ENCODE data around the gene SRPK2. TPM values are rescaled to one million over a fixed set of nuclear protein-coding genes. Genes with fewer than 3 reads are reported as not detected.

SRPK2 gene
- total RNA-seq, 1 experiment from 2014 or later = 21.6 TPM

DNA sequence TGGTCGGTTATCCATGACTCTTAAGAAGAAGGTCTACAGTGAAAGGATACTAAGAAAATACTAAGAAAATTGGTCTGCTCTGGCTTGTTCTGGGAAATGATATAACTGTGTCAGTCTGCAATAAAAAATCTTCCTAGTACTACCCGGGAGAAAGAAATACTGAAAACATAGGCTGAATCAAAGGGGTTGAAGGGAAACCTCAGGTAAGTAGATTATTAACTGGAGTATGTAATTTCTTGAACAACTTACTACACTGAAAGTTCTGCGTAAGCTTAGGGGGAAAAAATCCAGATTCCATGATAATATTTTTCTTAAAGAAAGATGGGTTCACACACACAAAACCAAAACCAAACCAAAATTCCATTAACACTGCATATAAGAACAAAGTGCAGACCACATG lies 231.4 kb downstream of the SRPK2 start:
- Histone ChIP-seq H3K4me1 (ENCODE audit: insufficient read depth, low read length) (no peaks in the 10 kb centered on the region), H3K79me2 (ENCODE audit: low read length) (no peaks in the 10 kb centered on the region), H3K9me3 (ENCODE audit: low read length) (no peaks in the 10 kb centered on the region), H3K4me2 (ENCODE audit: low read length) (no peak overlapping the region), H3K36me3 (ENCODE audit: low read depth, low read length) (no peaks in the 10 kb centered on the region; the same call in 1 of the 2 replicates), H3K9ac (ENCODE audit: low read length) (no peak overlapping the region), H4K20me1 (ENCODE audit: low read length) (no peaks in the 10 kb centered on the region), H3K27me3 (ENCODE audit: low read length) (no peaks in the 10 kb centered on the region), H3K27ac (ENCODE audit: low read length) (no peak overlapping the region), H3K4me3 (ENCODE audit: low read length) (no peak overlapping the region), H3K9me2 (replicated peaks; ENCODE audit: low read length) (no peaks in the 10 kb centered on the region), H2AFZ (ENCODE audit: low read length) (no peak overlapping the region), H3F3A (ENCODE audit: low read length, unreplicated experiment) (no peaks in the 10 kb centered on the region)
- BruUV-seq (replicated peaks) = no TSS peak
- POLR2A ChIA-PET (ENCODE audit: unreplicated experiment) = no interaction called here
- CTCF ChIA-PET = no interaction called here
- TF ChIP-seq, protein P1, sequence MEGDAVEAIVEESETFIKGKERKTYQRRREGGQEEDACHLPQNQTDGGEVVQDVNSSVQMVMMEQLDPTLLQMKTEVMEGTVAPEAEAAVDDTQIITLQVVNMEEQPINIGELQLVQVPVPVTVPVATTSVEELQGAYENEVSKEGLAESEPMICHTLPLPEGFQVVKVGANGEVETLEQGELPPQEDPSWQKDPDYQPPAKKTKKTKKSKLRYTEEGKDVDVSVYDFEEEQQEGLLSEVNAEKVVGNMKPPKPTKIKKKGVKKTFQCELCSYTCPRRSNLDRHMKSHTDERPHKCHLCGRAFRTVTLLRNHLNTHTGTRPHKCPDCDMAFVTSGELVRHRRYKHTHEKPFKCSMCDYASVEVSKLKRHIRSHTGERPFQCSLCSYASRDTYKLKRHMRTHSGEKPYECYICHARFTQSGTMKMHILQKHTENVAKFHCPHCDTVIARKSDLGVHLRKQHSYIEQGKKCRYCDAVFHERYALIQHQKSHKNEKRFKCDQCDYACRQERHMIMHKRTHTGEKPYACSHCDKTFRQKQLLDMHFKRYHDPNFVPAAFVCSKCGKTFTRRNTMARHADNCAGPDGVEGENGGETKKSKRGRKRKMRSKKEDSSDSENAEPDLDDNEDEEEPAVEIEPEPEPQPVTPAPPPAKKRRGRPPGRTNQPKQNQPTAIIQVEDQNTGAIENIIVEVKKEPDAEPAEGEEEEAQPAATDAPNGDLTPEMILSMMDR (conservative IDR thresholded peaks at IDR 0.05; ENCODE audit: low read depth, low read length) = no peak
- TF ChIP-seq EZH2phosphoT487 (IDR thresholded peaks at IDR 0.05; ENCODE audit: borderline replicate concordance, low read length) (no peak), EZH2 (IDR thresholded peaks at IDR 0.05; ENCODE audit: low read length, unreplicated experiment) (no peak)
- intact Hi-C loops (cut with micrococcal nuclease) = no loop called here
- ATAC-seq (no peak), DNase-seq (no peak)

GRCh38 chr7:105156731-105157130 lies 232.0 kb downstream of the SRPK2 start:
- ChIA-PET POLR2A (ENCODE audit: unreplicated experiment) (no interaction called here), CTCF (no interaction called here)
- BruUV-seq (replicated peaks) = no TSS peak
- H3K9ac ChIP-seq (ENCODE audit: low read length) = no peak overlapping the region
- no peaks in the 10 kb centered on the region for H3F3A ChIP-seq (ENCODE audit: low read length, unreplicated experiment)
- H3K9me3 ChIP-seq (ENCODE audit: low read length) = no peaks in the 10 kb centered on the region
- intact Hi-C loops (cut with micrococcal nuclease) = no loop called here
- ATAC-seq (no peak), DNase-seq (no peak)
- no peaks in the 10 kb centered on the region for H3K9me2 ChIP-seq (replicated peaks; ENCODE audit: low read length)
- no peak overlapping the region for H3K4me3 ChIP-seq (ENCODE audit: low read length)
- H2AFZ ChIP-seq (ENCODE audit: low read length) = no peak overlapping the region
- no peaks in the 10 kb centered on the region for H3K79me2 ChIP-seq (ENCODE audit: low read length)
- H4K20me1 ChIP-seq (ENCODE audit: low read length) = no peaks in the 10 kb centered on the region
- H3K36me3 ChIP-seq (ENCODE audit: low read depth, low read length) = no peaks in the 10 kb centered on the region; the same call in 1 of the 2 replicates
- H3K4me1 ChIP-seq (ENCODE audit: insufficient read depth, low read length) = no peaks in the 10 kb centered on the region
- no peak overlapping the region for H3K27ac ChIP-seq (ENCODE audit: low read length)
- TF ChIP-seq, protein P1 (conservative IDR thresholded peaks at IDR 0.05; ENCODE audit: low read depth, low read length) = no peak
- TF ChIP-seq EZH2 (IDR thresholded peaks at IDR 0.05; ENCODE audit: low read length, unreplicated experiment) = no peak
- no peak for TF ChIP-seq EZH2phosphoT487 (IDR thresholded peaks at IDR 0.05; ENCODE audit: borderline replicate concordance, low read length)
- H3K27me3 ChIP-seq (ENCODE audit: low read length) = no peaks in the 10 kb centered on the region
- H3K4me2 ChIP-seq (ENCODE audit: low read length) = no peak overlapping the region

DNA sequence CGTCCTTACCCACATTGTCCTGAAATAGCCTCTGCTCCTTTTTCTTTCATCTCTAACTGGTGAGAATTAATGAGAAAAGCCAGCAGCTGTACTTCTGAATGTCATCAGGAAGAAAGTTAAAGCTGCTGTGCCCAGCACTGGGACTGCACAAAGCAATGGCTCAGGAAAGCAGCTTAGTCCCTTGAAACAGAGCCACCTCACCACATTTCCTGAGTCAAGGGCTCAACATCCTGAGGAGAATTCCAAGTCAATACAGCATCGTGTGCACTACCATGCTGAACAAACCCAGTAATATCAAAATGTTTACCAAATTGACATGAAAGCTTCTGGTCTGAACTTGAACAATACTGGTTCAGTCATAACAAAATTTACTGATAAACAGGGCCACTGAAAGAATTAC lies 234.6 kb downstream of the SRPK2 start:
- TF ChIP-seq EZH2phosphoT487 (IDR thresholded peaks at IDR 0.05; ENCODE audit: borderline replicate concordance, low read length) = no peak
- TF ChIP-seq EZH2 (IDR thresholded peaks at IDR 0.05; ENCODE audit: low read length, unreplicated experiment) = no peak
- TF ChIP-seq, protein P1 (conservative IDR thresholded peaks at IDR 0.05; ENCODE audit: low read depth, low read length) = no peak
- Histone ChIP-seq H3K9me3 (ENCODE audit: low read length) (no peaks in the 10 kb centered on the region), H3K36me3 (ENCODE audit: low read depth, low read length) (no peaks in the 10 kb centered on the region; the same call in 1 of the 2 replicates), H2AFZ (ENCODE audit: low read length) (no peak overlapping the region), H3K27ac (ENCODE audit: low read length) (no peak overlapping the region), H3K9ac (ENCODE audit: low read length) (no peak overlapping the region), H3K4me1 (ENCODE audit: insufficient read depth, low read length) (peaks cover 14% of the 10 kb centered on the region), H3K4me3 (ENCODE audit: low read length) (no peak overlapping the region), H3F3A (ENCODE audit: low read length, unreplicated experiment) (no peaks in the 10 kb centered on the region), H4K20me1 (ENCODE audit: low read length) (no peaks in the 10 kb centered on the region), H3K4me2 (ENCODE audit: low read length) (no peak overlapping the region), H3K27me3 (ENCODE audit: low read length) (no peaks in the 10 kb centered on the region), H3K9me2 (replicated peaks; ENCODE audit: low read length) (no peaks in the 10 kb centered on the region), H3K79me2 (ENCODE audit: low read length) (no peaks in the 10 kb centered on the region)
- no TSS peak for BruUV-seq (replicated peaks)
- ChIA-PET POLR2A (ENCODE audit: unreplicated experiment) (no interaction called here), CTCF (no interaction called here)
- ATAC-seq (no peak), DNase-seq (no peak)
- intact Hi-C loops (cut with micrococcal nuclease) = loop anchor here (5.0 kb wide), 1 partner anchor 63 kb away; no protein-coding TSS in a partner anchor

Data from PC-3 (cell line).